ENCODE data around the gene PTPRK. TPM values are rescaled to one million over a fixed set of nuclear protein-coding genes. Genes with fewer than 3 reads are reported as not detected.
A peak's percentile ranks its signal among the peaks of the same experiment; 100 is the strongest.

The PTPRK gene
- total RNA-seq, 1 experiment from 2014 or later: 53.8 TPM

GRCh38 chr6:128365520-128366160, 154.8 kb downstream of the PTPRK start:
- no peaks in the 10 kb centered on the region for H3K27me3 ChIP-seq (ENCODE audit: low read length)
- no peaks in the 10 kb centered on the region for H4K20me1 ChIP-seq (ENCODE audit: low read length)
- ChIA-PET POLR2A (ENCODE audit: unreplicated experiment) (no interaction called here), CTCF (no interaction called here)
- H3K4me3 ChIP-seq (ENCODE audit: low read length): no peak overlapping the region
- no peaks in the 10 kb centered on the region for H3K9me3 ChIP-seq (ENCODE audit: low read length)
- H3K36me3 ChIP-seq (ENCODE audit: low read depth, low read length): no peaks in the 10 kb centered on the region
- H2AFZ ChIP-seq (ENCODE audit: low read length): no peak overlapping the region
- no peak overlapping the region for H3K27ac ChIP-seq (ENCODE audit: low read length)
- DNase-seq (peak; percentile 10), ATAC-seq (no peak)
- H3K4me1 ChIP-seq (ENCODE audit: insufficient read depth, low read length): peaks cover 55% of the 10 kb centered on the region
- TF ChIP-seq EZH2 (IDR thresholded peaks at IDR 0.05; ENCODE audit: low read length, unreplicated experiment): no peak
- no peak for TF ChIP-seq CTCF (conservative IDR thresholded peaks at IDR 0.05; ENCODE audit: low read depth, low read length)
- TF ChIP-seq EZH2phosphoT487 (IDR thresholded peaks at IDR 0.05; ENCODE audit: borderline replicate concordance, low read length): no peak
- peaks cover 62% of the 10 kb centered on the region for H3K79me2 ChIP-seq (ENCODE audit: low read length)
- no TSS peak for BruUV-seq (replicated peaks)
- intact Hi-C loops (cut with micrococcal nuclease): loop anchor here (5.0 kb wide), 2 partner anchors 127 to 152 kb away; no protein-coding TSS in a partner anchor
- H3K9ac ChIP-seq (ENCODE audit: low read length): no peak overlapping the region
- H3K9me2 ChIP-seq (replicated peaks; ENCODE audit: low read length): no peaks in the 10 kb centered on the region
- 0 out of 2 replicates have a peak overlapping the region, but pooled peaks have one; percentile 5 for H3K4me2 ChIP-seq (ENCODE audit: low read length)
- H3F3A ChIP-seq (ENCODE audit: low read length, unreplicated experiment): peaks cover 6% of the 10 kb centered on the region

GRCh38 chr6:128364766-128365519, 155.5 kb downstream of the PTPRK start:
- ChIA-PET CTCF (no interaction called here), POLR2A (ENCODE audit: unreplicated experiment) (no interaction called here)
- no TSS peak for BruUV-seq (replicated peaks)
- Histone ChIP-seq H3K27ac (ENCODE audit: low read length) (no peak overlapping the region), H3K4me2 (ENCODE audit: low read length) (no peak overlapping the region), H3K9me3 (ENCODE audit: low read length) (no peaks in the 10 kb centered on the region), H3K9ac (ENCODE audit: low read length) (no peak overlapping the region), H3K79me2 (ENCODE audit: low read length) (peaks cover 65% of the 10 kb centered on the region), H3K36me3 (ENCODE audit: low read depth, low read length) (no peaks in the 10 kb centered on the region), H3F3A (ENCODE audit: low read length, unreplicated experiment) (peaks cover 6% of the 10 kb centered on the region), H3K4me1 (ENCODE audit: insufficient read depth, low read length) (peaks cover 50% of the 10 kb centered on the region), H2AFZ (ENCODE audit: low read length) (no peak overlapping the region), H3K27me3 (ENCODE audit: low read length) (no peaks in the 10 kb centered on the region), H3K9me2 (replicated peaks; ENCODE audit: low read length) (no peaks in the 10 kb centered on the region), H4K20me1 (ENCODE audit: low read length) (no peaks in the 10 kb centered on the region), H3K4me3 (ENCODE audit: low read length) (no peak overlapping the region)
- DNase-seq (no peak), ATAC-seq (no peak)
- TF ChIP-seq EZH2 (IDR thresholded peaks at IDR 0.05; ENCODE audit: low read length, unreplicated experiment) (no peak), EZH2phosphoT487 (IDR thresholded peaks at IDR 0.05; ENCODE audit: borderline replicate concordance, low read length) (no peak), CTCF (conservative IDR thresholded peaks at IDR 0.05; ENCODE audit: low read depth, low read length) (no peak)
- intact Hi-C loops (cut with micrococcal nuclease): loop anchor here (5.0 kb wide), 2 partner anchors 127 to 152 kb away; no protein-coding TSS in a partner anchor

Data from PC-3 (cell line).